SKM-1 treated with dmso at 0.1 percent for 144 hours (cell line): ENCODE results near the gene DAW1.

ENCODE experiments used
- DNase-seq: peaks from one replicate; lab custom pipeline; 2025; ENCODE audit not compliant: unreplicated experiment; lab: John Stamatoyannopoulos, UW

DAW1 gene

GRCh38 chr2:227861011-227861410, 10.4 kb upstream of the DAW1 start:
- DNase-seq, result no peak

DNA sequence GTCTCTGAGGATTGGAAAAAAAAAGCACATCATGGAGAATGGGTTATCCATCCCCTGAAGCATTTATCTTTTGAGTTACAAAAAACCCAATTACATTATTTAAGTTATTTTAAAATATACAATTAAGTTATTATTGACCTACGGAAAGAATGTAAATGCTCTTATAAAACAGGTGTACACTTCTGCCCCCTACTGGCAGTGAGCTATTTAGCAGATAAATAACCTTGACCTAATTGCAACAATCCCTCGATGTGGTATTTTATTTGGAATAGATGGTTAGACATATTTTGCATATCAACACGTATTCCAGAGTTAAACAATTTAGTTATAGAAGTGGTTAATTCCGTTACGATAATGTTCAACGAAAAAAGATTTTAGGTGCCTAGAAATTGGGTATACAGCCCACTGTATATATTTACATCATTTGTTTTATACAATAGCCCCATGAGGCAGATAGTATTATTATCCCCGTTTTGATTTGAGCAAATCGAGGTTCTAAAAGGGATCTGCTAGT, 9.1 kb upstream of the DAW1 start:
- peak; percentile 56 for DNase-seq

DNA sequence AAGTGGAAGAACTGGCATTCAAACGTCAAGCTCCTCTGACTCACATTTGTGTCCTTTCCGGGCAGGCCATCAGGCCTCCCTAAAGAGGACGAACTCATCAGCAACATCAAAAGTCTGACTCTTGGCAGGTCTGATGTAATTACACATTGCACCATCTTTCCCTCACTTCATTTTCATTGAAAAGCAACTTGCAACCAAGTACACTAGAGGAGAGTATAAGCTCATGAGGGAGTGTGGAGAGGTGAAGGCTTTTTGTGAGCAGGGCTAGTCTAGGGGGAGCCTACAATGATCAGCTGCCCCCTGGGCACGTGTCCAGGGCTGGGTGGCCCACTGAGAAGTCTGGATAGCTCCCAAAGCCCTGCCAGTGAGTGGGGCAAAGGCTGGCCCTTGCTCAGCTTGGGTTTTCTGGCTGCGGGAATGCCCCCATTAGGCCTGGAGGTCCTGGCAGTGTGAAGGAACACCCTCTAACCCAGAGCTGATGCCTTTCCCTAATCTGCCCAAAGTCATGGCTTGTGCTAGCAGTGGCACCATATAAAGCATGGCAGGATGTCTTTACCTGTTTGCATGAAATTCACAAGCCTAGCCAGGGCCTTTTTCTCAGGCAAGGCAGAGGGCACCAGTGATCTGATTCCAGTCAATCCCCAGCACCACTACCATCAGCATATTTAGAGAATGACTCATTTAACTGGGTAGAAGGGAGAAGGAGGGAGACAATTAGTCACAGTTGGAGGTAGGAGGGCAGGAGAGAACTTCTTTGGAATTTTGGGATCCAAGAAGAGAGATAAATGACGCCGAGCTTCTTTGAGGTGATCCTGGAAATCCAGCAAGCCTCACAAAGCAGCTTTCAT, 8.5 kb upstream of the DAW1 start:
- no peak for DNase-seq

DNA sequence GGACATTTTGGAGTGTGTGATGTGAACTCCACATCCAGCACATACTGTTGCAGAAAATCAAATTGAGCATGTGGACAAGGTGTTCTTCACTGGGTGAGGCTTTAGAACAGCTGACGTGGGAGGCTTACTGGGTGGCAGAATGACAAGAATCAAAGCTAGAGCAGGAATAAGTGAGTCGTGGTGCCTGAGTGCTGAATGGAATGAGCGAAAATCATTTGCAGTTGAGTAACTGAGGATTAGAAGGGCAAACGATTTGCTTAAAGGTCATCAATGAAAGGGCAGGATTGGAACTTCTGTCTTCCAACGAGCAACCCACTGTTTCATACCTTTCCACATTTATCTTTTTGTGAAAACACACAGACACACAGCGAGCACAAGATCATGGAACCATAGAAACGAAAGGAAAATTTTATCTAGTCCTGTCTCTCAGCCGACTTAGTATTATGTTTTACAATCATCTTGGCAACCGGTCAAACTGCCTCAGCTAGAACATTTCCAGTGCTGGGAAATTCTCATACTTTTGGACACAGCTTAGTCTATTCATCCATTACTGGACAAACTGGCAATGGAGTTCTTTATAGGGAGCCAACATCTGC, 7.2 kb upstream of the DAW1 start:
- no peak for DNase-seq

DNA sequence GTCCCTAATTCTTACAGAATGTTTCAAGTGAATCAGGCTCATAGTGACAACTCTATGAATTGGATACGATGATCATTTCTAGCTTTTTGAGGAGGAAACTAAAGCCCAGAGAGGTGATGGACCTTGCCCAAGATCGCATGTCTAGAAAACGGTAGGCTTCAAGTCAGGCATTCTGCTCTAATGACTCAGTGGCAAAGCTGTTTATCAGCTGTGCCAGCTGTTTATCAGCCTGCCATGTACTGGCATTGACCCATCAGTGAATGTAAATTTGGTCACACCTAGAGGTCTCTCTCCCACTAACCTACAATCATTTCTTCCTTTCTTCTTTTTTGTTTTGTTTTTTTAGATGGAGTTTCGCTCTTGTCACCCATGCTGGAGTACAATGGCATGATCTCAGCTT, 6.1 kb upstream of the DAW1 start:
- no peak for DNase-seq

DNA sequence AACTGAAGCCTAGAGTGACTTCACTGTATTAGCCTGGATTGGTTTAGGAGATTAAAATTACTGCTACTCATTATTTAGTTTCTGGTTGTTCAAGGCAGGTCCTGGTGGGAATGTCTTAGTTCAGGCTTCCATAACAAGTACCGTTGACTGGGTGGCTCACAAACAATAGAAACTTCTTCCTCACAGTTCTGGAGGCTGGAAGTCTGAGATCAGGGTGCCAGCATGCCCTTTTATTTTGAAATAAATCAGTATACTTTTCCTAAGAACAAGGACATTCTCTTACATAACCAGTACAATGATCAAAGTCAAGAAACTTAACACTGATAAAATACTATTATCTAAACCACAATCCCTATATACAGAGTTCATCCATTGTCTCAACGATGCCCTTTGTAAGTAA, 4.0 kb upstream of the DAW1 start:
- no peak for DNase-seq

DNA sequence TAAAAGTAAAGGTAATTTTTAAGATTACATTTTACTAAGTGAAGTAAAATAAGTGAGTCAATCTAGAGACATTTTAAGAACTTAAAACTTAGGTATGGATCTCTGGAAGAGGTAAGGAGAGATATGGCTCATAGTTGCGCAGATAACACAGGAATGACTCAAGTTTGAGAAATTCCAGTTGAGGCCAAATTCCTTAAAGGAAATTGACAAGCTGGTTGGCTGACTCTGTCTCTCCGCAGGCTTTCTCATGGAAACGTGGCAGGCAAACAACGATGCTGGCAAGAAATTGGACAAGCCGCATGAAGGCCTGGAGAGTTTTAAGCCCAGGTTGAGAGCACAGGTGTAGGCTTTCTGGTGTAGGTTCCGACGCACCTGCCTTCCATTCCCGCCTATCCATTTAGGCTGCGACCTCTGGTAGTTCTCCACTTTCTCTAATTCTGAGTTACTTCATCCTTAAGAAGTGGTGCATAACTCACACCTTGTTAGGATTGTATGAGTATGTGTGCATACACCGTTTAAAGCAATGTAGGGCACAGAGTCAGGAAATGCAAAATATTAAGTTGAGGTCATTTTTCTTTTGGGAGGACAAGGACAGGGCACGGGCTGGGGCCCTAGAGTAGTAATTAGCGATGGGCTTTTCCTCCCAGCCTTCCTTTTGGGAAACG, 589 bp upstream of the DAW1 start:
- DNase-seq, result no peak

GRCh38 chr2:227872676-227873075, 1.2 kb downstream of the DAW1 start:
- no peak for DNase-seq

- DNase-seq, result no peak
Measured at GRCh38 chr2:227876300-227876801, 4.9 kb downstream of the DAW1 start.

DNA sequence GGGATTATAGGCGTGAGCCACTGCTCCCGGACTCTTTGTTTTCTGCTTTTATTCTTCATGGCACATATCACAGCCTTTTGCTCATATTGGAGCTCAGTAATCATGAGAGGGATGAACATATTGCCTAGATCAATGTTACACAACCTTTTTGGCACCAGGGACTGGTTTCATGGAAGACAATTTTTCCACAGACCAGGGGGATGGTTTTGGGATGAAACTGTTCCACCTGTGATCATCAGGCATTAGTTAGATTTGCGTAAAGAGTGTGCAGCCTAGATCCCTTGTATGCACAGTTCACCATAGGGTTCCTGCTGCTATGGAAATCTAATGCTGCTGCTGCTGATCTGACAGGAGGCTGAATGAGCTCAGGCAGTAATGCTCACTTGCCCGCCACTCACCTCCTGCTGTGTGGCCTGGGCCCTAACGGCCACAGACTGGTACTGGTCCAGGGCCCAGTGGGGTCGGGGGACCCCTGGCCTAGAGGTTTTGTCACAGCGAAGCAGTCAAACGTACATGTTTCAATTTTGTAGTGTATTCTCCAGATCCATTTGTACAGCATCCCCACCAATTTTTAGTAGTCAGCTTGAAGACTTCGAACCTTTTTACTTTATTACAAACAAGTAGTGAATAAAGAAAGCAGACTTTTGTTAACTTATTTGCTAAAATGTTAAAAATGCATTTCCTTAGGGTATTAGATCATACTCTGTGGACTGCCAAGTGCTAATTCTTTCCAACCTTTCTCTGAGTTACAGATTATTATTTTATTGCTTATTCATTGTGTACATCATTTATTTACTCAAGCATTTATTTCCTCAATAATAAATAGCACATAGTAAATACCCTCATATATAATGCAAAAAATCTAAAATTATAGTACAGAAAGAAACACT, 6.2 kb downstream of the DAW1 start:
- DNase-seq, result no peak

DNA sequence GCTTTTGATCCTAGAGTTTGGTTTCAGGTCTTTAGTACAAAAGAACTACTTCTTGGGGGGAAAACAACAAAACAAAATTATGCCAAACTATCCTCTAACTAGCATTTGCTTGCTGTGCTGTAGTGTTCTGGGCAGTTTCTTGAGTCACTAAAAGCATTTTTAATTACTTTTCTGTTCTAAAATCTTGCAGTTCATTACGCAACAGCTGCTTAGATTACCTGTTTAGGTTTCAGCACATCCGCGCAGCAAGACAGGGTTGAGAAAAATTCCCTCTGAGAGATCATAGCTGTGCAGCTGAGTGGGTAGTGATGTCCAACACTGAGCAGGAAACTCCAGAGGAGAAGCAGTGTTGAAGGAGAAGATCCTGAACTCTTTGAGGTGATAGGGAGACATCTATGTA, 9.0 kb downstream of the DAW1 start:
- DNase-seq, result no peak

DNA sequence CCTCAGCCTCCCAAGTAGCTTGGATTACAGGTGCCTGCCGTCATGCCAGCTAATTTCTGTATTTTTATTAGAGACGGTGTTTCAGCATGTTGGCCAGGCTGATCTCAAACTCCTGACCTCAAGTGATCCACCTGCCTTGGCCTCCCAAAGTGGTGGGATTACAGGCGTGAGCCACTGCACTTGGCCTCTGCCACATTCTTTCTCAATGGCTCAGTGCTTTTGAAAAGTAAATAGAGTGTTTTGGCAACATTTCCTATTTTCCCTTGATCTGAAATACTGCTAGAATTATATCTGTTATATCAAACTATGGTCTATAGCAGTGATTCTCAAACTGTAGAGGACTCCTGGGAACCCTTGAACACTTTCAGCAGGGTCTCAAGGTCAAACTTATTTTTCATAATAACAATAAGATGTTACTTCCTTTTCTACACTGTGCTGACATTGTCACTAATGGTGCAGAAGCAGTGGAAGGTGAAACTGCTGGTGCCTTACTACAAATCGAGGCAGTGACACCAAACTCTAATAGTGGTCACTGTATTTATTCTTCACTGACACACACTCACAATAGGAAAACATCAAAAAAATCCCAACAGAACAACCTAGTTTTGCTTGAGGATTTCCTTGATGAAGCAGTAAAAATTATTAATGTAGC, 10.6 kb downstream of the DAW1 start:
- no peak for DNase-seq

- peak; percentile 73 for DNase-seq
Measured at GRCh38 chr2:227884511-227884947, 13.1 kb downstream of the DAW1 start.

DNA sequence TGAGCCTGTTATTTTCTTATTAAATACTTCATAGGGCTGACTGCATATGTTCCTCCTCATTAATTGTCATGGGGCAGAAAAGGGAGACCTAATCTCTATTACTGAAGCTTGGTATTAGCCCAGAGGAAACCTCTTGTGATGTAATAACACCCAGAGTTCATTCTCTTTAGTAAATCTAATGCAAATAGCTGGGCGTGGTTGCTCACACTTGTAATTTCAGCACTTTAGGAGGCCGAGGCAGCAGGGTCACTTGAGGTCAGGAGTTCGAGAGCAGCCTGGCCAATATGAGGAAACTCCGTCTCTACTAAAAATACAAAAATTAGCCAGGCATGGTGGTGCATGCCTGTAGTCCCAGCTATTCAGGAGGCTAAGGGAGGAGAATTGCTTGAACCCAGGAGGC, 14.7 kb downstream of the DAW1 start:
- DNase-seq, result peak; percentile 35

DNA sequence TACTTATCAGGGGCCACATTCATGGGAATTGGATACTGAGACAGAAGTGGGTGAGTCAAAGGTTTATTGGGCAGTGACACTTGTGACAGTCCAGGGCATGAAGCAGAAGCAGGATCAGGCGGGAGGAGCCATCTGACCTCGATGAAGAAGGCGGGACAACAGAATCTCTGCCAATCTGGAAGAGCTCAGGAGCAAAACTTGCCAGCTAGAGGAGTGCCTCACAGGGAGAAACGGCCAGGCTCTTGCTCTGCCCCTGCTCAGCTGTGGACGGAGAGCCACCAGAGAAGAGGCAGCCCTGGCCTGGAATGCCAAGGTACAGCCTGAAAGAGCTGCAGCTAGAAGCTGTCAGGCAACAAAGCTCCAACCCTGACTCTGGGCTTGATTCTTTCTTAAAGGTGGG, 16.9 kb downstream of the DAW1 start:
- no peak for DNase-seq

GRCh38 chr2:227889336-227889735, 17.9 kb downstream of the DAW1 start:
- DNase-seq, result no peak

DNA sequence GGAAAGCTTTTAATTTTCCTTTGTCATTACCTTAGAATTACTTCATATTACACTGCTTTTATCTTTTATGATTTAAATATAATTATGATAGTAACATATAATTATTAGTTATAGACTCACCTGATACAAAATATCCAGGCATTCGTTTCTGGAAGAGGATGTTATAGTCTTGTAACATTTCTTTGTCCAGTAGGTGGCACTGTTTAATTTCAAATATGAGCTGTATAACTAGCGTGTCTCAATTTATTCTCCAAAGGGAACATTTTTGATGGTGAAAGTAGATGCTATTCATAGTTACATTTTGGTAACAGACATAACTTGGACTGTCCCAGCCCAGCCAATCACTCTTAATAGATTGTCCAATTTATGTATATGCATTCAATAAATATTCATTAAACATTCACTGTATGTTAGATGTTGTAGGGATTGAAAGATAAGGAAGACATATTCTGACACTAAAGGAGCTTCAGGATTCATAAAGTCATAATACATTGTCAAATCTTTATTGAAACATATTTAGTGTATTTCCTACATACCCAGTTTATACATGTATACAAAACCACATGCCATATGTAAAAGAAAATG, 19.2 kb downstream of the DAW1 start:
- DNase-seq, result peak; percentile 60

DNA sequence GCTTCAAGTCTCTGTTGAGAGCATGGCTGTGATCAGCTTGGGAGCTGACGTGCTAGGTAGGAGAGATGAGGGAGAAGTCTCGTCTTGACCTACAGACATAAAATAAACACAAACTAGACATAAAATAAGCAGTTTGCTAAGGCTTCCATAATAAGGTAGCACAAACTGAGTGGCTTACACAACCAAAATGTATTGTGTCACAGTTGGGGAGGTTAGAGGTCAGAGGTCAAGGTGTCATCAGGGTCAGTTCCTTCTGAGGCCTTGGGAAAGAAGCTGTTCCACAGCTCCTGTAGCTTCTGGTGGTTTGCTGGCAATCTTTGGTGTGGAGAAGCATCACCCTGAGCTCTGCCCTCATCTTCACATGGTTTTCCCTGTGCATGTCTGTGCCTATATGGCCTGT, 20.2 kb downstream of the DAW1 start:
- no peak for DNase-seq

DNA sequence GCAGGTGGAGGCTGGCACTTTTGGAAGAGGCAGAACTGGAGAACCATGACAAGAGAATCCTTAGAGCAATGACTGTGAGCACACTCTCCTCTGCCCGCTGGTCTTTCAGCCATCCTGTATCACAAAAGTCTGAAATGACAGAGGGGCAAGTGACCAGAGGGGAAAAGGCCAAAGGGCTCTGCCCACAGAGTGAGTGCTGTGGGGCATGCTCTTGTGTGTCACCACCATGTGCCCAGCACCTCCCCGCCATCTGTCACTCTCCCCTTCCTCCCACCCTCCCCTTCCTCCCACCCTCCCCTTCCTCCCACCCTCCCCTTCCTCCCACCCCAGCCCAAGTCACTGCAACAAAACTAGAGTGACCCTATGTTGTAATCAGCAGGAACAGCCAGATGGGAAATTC, 31.9 kb downstream of the DAW1 start:
- no peak for DNase-seq

DNA sequence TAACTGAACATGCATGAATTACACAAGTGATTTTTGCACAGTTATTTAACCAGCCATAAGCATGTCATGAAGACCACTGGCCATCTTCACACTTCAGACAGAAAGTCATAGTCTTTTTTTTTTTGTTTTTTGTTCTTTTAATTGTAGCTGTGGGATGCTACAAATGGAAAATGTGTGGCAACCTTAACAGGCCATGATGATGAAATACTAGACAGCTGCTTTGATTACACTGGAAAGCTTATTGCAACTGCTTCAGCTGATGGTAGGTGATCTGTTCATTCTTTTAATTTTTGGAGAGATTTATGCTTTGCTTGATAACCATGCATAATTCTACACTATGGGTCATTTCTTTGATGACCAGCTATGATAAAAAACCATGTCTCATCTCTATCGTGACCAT, 35.6 kb downstream of the DAW1 start:
- no peak for DNase-seq
